IMR-90 (cell line): ENCODE data around the gene ARHGEF17. TPM values are rescaled to one million over a fixed set of nuclear protein-coding genes. Genes with fewer than 3 reads are reported as not detected.

Source experiments
- ATAC-seq: fragments of 200-7000 bp; cut with Tn5 transposase; 2 replicates; pipeline ENCODE4 v1.9.1; 2020; ENCODE audit warnings: low read depth, mild to moderate bottlenecking, moderate library complexity
- BruUV-seq: library from RNA; stranded (reverse); fragments of 400-500 nt; replicated peaks from 2 replicates; lab custom pipeline; 2021; lab: Mats Ljungman, UMichigan
- CTCF ChIA-PET: fragments of 300-600 bp; formaldehyde crosslinking; extraction: SDS; loops from one replicate; lab custom pipeline; 2021; ENCODE audit warnings: antibody characterized with exemption; lab: Yijun Ruan, JAX
- POLR2A ChIA-PET: fragments of 300-600 bp; sonication (Branson Sonifier 250); formaldehyde crosslinking; loops from one replicate; lab custom pipeline; 2022; ENCODE audit warnings: antibody characterized with exemption; ENCODE audit not compliant: unreplicated experiment; lab: Charles Lee
- DNase-seq: peaks from one replicate; pipeline ENCODE4 v3.0.0; 2013
- H2AFZ ChIP-seq: replicated peaks from 2 replicates; pipeline ENCODE3; 2013; ENCODE audit warnings: low read length, mild to moderate bottlenecking; ENCODE audit not compliant: poor library complexity
- H2AK5ac ChIP-seq: 2 replicates; pipeline ENCODE4 v1.6.1; 2013; ENCODE audit warnings: low read depth, low read length, inconsistent platforms
- H2AK9ac ChIP-seq: replicated peaks from 2 replicates; pipeline ENCODE3; 2013; ENCODE audit warnings: mild to moderate bottlenecking, low read depth, low read length, moderate library complexity; ENCODE audit not compliant: poor library complexity
- H2BK120ac ChIP-seq: 2 replicates; pipeline ENCODE4 v1.6.1; 2013; ENCODE audit warnings: low read depth, low read length, inconsistent platforms
- H2BK15ac ChIP-seq: 3 replicates; pipeline ENCODE4 v1.6.1; 2013; ENCODE audit warnings: low read depth, low read length, inconsistent platforms
- H2BK20ac ChIP-seq: 2 replicates; pipeline ENCODE4 v1.6.1; 2013; ENCODE audit warnings: low read depth, mild to moderate bottlenecking, inconsistent platforms, low read length, moderate library complexity
- H2BK5ac ChIP-seq: 2 replicates; pipeline ENCODE4 v1.6.1; 2013; ENCODE audit warnings: mild to moderate bottlenecking, low read depth, low read length, inconsistent platforms; ENCODE audit not compliant: poor library complexity, severe bottlenecking
- H3K14ac ChIP-seq: replicated peaks from 2 replicates; pipeline ENCODE4 v1.6.1; 2013; ENCODE audit warnings: low read depth, low read length, inconsistent platforms
- H3K18ac ChIP-seq: 2 replicates; pipeline ENCODE4 v1.6.1; 2013; ENCODE audit warnings: low read depth, low read length, control low read depth
- H3K23ac ChIP-seq: 2 replicates; pipeline ENCODE4 v1.6.1; 2013; ENCODE audit warnings: low read depth, low read length, inconsistent platforms
- H3K27ac ChIP-seq: 2 replicates; pipeline ENCODE4 v1.5.1; 2013; ENCODE audit warnings: mild to moderate bottlenecking, control low read depth, low read length; ENCODE audit not compliant: insufficient read depth
- H3K27me3 ChIP-seq: 2 replicates; pipeline ENCODE4 v1.6.1; 2013; ENCODE audit warnings: low read length; ENCODE audit not compliant: control insufficient read depth, insufficient read depth
- H3K36me3 ChIP-seq: 2 replicates; pipeline ENCODE4 v1.6.1; 2013; ENCODE audit warnings: low read length, mixed read lengths; ENCODE audit not compliant: control insufficient read depth, insufficient read depth
- H3K4ac ChIP-seq: 2 replicates; pipeline ENCODE4 v1.6.1; 2013; ENCODE audit warnings: low read depth, low read length, inconsistent platforms
- H3K4me1 ChIP-seq: 2 replicates; pipeline ENCODE4 v1.6.1; 2013; ENCODE audit warnings: low read length, mixed read lengths; ENCODE audit not compliant: control insufficient read depth, insufficient read depth
- H3K4me2 ChIP-seq: 2 replicates; pipeline ENCODE4 v1.6.1; 2013; ENCODE audit warnings: low read depth, mild to moderate bottlenecking, control low read depth, low read length, moderate library complexity
- H3K4me3 ChIP-seq: 2 replicates; pipeline ENCODE4 v1.5.1; 2013; ENCODE audit warnings: low read depth, mild to moderate bottlenecking, control low read depth, low read length, moderate library complexity; ENCODE audit not compliant: insufficient read depth
- H3K56ac ChIP-seq: 2 replicates; pipeline ENCODE4 v1.6.1; 2013; ENCODE audit warnings: low read length, inconsistent platforms; ENCODE audit not compliant: insufficient read depth; ENCODE audit errors: extremely low read depth
- H3K79me1 ChIP-seq, 2 experiments: 2 replicates each; pipeline ENCODE4 v1.6.1; 2013; ENCODE audit warnings: low read length in 2 of 2, inconsistent platforms in 1 of 2, low read depth in 1 of 2
- H3K9ac ChIP-seq: 2 replicates; pipeline ENCODE4 v1.6.1; 2013; ENCODE audit warnings: low read depth, low read length, control low read depth
- H3K9me1 ChIP-seq: 2 replicates; pipeline ENCODE4 v1.6.1; 2013; ENCODE audit warnings: low read length, inconsistent platforms; ENCODE audit not compliant: insufficient read depth
- H3K9me3 ChIP-seq: 2 replicates; pipeline ENCODE4 v1.6.1; 2013; ENCODE audit warnings: low read length; ENCODE audit not compliant: control insufficient read depth, insufficient read depth
- H4K20me1 ChIP-seq: 2 replicates; pipeline ENCODE4 v1.6.1; 2013; ENCODE audit warnings: low read length, inconsistent platforms; ENCODE audit not compliant: insufficient read depth
- H4K5ac ChIP-seq: 2 replicates; pipeline ENCODE4 v1.6.1; 2013; ENCODE audit warnings: mild to moderate bottlenecking, low read depth, low read length, control low read depth
- H4K8ac ChIP-seq, 2 experiments: 2 replicates each; pipeline ENCODE4 v1.6.1; 2013; ENCODE audit warnings: low read depth in 2 of 2, low read length in 2 of 2, control low read depth in 1 of 2, inconsistent platforms in 1 of 2
- H4K91ac ChIP-seq: 2 replicates; pipeline ENCODE4 v1.6.1; 2013; ENCODE audit warnings: low read depth, low read length, inconsistent platforms; ENCODE audit not compliant: insufficient read depth
- MAFK ChIP-seq: IDR thresholded peaks from 2 replicates; pipeline ENCODE4 v1.6.1; 2012; ENCODE audit warnings: low read depth, low read length, improper control_type of control experiment
- MXI1 ChIP-seq: IDR thresholded peaks from 2 replicates; pipeline ENCODE4 v1.6.1; 2012; ENCODE audit warnings: low read depth, mild to moderate bottlenecking, low read length, moderate library complexity, borderline replicate concordance
- NFE2L2 ChIP-seq: fragments of 150-350 bp; IDR thresholded peaks from 2 replicates; pipeline ENCODE4 v1.6.1; 2016; ENCODE audit warnings: low read depth, mild to moderate bottlenecking, low read length
- RAD21 ChIP-seq: IDR thresholded peaks from 2 replicates; pipeline ENCODE4 v1.6.1; 2012; ENCODE audit warnings: low read length, improper control_type of control experiment
- RCOR1 ChIP-seq: IDR thresholded peaks from 2 replicates; pipeline ENCODE4 v1.6.1; 2012; ENCODE audit warnings: mild to moderate bottlenecking, low read length, improper control_type of control experiment; ENCODE audit not compliant: insufficient replicate concordance
- SMC3 ChIP-seq: fragments of 150-350 bp; IDR thresholded peaks from 2 replicates; pipeline ENCODE4 v1.6.1; 2016; ENCODE audit warnings: low read depth, mild to moderate bottlenecking, antibody characterized with exemption, low read length, moderate library complexity
- WGBS, 2 experiments: methylation state at CpG; one replicate each; pipeline versions ENCODE4 v1.1.5 to v1.1.7; 2013; ENCODE audit warnings: missing lambda C conversion rate in 2 of 2; ENCODE audit not compliant: insufficient read length in 1 of 2; ENCODE audit errors: extremely low coverage in 2 of 2; 5-methylcytosine and 5-hydroxymethylcytosine counted together
- dilution Hi-C: fragments of 300-500 bp; cut with HindIII; formaldehyde crosslinking; loops from one replicate; pipeline ENCODE4 v1.14.3; 2018; ENCODE audit warnings: low sequenced_read_pairs; ENCODE audit not compliant: unreplicated experiment
- in situ Hi-C: fragments of 300-500 bp; cut with MboI; formaldehyde crosslinking; loops from 3 replicates; pipeline ENCODE4 v1.14.3; 2019; ENCODE audit warnings: low sequenced_read_pairs, inconsistent platforms, mixed read lengths
- intact Hi-C: fragments of 100-400 bp; cut with micrococcal nuclease; formaldehyde crosslinking; loops from 2 replicates; pipeline ENCODE4 v1.10.0; 2022
- polyA plus RNA-seq, 3 experiments: library from polyadenylated mRNA; depleted of rRNA; stranded (reverse); fragments of >200 nt; gene quantifications; 2 replicates each; pipeline ENCODE4 v1.2.3, GENCODE V29; 2012; ENCODE audit warnings: low replicate concordance in 1 of 3
- total RNA-seq: library from RNA; depleted of rRNA; stranded (reverse); fragments of >200 nt; gene quantifications from 2 replicates; pipeline ENCODE4 v1.2.3, GENCODE V29; 2012
- TF ChIP-seq, protein P1 (sequence below): fragments of 150-350 bp; IDR thresholded peaks from 2 replicates; pipeline ENCODE4 v1.6.1; 2017; ENCODE audit warnings: mild to moderate bottlenecking, antibody characterized with exemption, low read length, low read depth
- TF ChIP-seq, protein P2 (sequence below): conservative IDR thresholded peaks from 2 replicates; pipeline ENCODE4 v1.5.1; 2012; ENCODE audit warnings: mild to moderate bottlenecking, low read depth, low read length, improper control_type of control experiment

ARHGEF17 gene
- total and polyA plus RNA-seq, 2 of the 4 experiments (the other 2 are of a cell fraction): 21.7 to 97.7 TPM

GRCh38 chr11:73414977-73415651 lies 107.0 kb downstream of the ARHGEF17 start:
- H3K9me3 ChIP-seq: no peaks in the 10 kb centered on the region
- no peak overlapping the region for H3K14ac ChIP-seq
- H4K20me1 ChIP-seq: no peaks in the 10 kb centered on the region; the same call in 1 of the 2 replicates
- no peak overlapping the region for H3K4ac ChIP-seq
- ATAC-seq (peak; percentile 58), DNase-seq (peak; percentile 79)
- dilution Hi-C loops (no loop called here), intact Hi-C loops (no loop called here), in situ Hi-C loops (no loop called here)
- no peak overlapping the region for H3K23ac ChIP-seq
- CTCF ChIA-PET: interaction anchor here (0.6 to 1.4 kb wide), 4 partner anchors 10 to 211 kb away, joined by 3 to 4 read pairs (median 3); no protein-coding TSS in a partner anchor
- H2AFZ ChIP-seq: no peak overlapping the region
- H2BK20ac ChIP-seq: no peak overlapping the region
- H3K18ac ChIP-seq: no peak overlapping the region
- no TSS peak for BruUV-seq
- H3K79me1 ChIP-seq: peaks cover 3 to 10% of the 10 kb centered on the region in 2 experiments; a peak in 2 of 4 replicates
- H2AK9ac ChIP-seq: no peak overlapping the region
- peaks cover 12% of the 10 kb centered on the region for H3K36me3 ChIP-seq
- H4K91ac ChIP-seq: no peak overlapping the region
- H3K27ac ChIP-seq: no peak overlapping the region
- H3K9me1 ChIP-seq: peaks cover 18% of the 10 kb centered on the region
- no peak overlapping the region for H3K56ac ChIP-seq
- WGBS, 2 experiments: no CpG with 5 or more reads among the region's 1 CpG
- no peak overlapping the region for H4K8ac ChIP-seq
- no peak overlapping the region for H3K4me3 ChIP-seq
- TF ChIP-seq RAD21 (0 out of 2 replicates have a peak, but pooled peaks have one; percentile 7), NFE2L2 (no peak), MAFK (peak; percentile 9; the same call in 1 of the 2 replicates), RCOR1 (no peak), MXI1 (no peak), SMC3 (no peak)
- TF ChIP-seq, protein P1, sequence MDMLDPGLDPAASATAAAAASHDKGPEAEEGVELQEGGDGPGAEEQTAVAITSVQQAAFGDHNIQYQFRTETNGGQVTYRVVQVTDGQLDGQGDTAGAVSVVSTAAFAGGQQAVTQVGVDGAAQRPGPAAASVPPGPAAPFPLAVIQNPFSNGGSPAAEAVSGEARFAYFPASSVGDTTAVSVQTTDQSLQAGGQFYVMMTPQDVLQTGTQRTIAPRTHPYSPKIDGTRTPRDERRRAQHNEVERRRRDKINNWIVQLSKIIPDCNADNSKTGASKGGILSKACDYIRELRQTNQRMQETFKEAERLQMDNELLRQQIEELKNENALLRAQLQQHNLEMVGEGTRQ: no peak
- TF ChIP-seq, protein P2, sequence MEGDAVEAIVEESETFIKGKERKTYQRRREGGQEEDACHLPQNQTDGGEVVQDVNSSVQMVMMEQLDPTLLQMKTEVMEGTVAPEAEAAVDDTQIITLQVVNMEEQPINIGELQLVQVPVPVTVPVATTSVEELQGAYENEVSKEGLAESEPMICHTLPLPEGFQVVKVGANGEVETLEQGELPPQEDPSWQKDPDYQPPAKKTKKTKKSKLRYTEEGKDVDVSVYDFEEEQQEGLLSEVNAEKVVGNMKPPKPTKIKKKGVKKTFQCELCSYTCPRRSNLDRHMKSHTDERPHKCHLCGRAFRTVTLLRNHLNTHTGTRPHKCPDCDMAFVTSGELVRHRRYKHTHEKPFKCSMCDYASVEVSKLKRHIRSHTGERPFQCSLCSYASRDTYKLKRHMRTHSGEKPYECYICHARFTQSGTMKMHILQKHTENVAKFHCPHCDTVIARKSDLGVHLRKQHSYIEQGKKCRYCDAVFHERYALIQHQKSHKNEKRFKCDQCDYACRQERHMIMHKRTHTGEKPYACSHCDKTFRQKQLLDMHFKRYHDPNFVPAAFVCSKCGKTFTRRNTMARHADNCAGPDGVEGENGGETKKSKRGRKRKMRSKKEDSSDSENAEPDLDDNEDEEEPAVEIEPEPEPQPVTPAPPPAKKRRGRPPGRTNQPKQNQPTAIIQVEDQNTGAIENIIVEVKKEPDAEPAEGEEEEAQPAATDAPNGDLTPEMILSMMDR: no peak
- no peak overlapping the region for H3K4me2 ChIP-seq
- H2AK5ac ChIP-seq: no peak overlapping the region
- no peak overlapping the region for H4K5ac ChIP-seq
- POLR2A ChIA-PET: no interaction called here
- no peaks in the 10 kb centered on the region for H3K27me3 ChIP-seq
- H3K9ac ChIP-seq: no peak overlapping the region
- H2BK120ac ChIP-seq: no peak overlapping the region
- H3K4me1 ChIP-seq: peaks cover 14% of the 10 kb centered on the region
- no peak overlapping the region for H2BK5ac ChIP-seq
- no peak overlapping the region for H2BK15ac ChIP-seq
